ENCODE results near the gene RRP15.

DNA sequence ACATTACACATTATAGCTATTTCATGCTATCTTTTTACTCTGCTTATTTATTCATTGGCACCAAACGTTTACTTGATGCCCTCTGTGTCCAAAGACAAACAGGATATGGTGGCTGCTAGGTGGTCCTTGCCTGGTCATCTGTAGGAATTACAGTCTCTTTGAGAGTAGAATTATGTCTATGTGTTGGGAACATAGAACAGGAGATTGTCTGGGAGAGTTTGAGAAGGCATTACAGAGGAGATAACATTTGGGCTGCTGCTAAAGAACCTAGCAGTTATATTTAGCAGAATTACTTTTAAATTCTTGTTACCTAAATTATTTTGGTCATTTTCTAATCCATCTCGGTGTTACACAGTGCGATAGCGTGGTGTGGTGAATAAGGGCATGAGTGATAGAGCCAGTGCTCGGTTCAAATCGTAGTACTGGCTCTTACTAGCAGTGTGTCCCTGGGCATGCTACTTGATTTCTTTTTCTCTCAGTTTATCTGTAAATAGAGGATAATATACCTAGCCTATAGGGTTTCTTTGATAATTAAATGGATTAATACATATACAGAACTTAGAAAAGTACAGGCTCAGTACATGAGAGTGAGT lies 20.5 kb downstream of the RRP15 start:
- TF ChIP-seq, protein P1, sequence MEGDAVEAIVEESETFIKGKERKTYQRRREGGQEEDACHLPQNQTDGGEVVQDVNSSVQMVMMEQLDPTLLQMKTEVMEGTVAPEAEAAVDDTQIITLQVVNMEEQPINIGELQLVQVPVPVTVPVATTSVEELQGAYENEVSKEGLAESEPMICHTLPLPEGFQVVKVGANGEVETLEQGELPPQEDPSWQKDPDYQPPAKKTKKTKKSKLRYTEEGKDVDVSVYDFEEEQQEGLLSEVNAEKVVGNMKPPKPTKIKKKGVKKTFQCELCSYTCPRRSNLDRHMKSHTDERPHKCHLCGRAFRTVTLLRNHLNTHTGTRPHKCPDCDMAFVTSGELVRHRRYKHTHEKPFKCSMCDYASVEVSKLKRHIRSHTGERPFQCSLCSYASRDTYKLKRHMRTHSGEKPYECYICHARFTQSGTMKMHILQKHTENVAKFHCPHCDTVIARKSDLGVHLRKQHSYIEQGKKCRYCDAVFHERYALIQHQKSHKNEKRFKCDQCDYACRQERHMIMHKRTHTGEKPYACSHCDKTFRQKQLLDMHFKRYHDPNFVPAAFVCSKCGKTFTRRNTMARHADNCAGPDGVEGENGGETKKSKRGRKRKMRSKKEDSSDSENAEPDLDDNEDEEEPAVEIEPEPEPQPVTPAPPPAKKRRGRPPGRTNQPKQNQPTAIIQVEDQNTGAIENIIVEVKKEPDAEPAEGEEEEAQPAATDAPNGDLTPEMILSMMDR (IDR thresholded peaks at IDR 0.05; ENCODE audit: insufficient read depth, low read depth, low read length): no peak
- TF ChIP-seq EZH2 (IDR thresholded peaks at IDR 0.05; ENCODE audit: insufficient read depth, low read length): no peak
